ENCODE measurements around the gene PDZD2. TPM values are rescaled to one million over a fixed set of nuclear protein-coding genes. Genes with fewer than 3 reads are reported as not detected.

Gene PDZD2
- total and polyA plus RNA-seq, 2 experiments from 2014 or later = 8.3 to 16.9 TPM

GRCh38 chr5:31639481-31640411, 815 bp downstream of the PDZD2 start:
- peaks cover 9% of the 10 kb centered on the region; the same call in 1 of the 2 replicates for H4K20me1 ChIP-seq (replicated peaks; ENCODE audit: insufficient read depth)
- H3K27me3 Mint-ChIP-seq (ENCODE audit: insufficient read depth, low read depth, poor library complexity) = peaks cover 4% of the 10 kb centered on the region
- H3K4me1 ChIP-seq (ENCODE audit: insufficient read depth) = peaks cover 29% of the 10 kb centered on the region
- H3K27ac ChIP-seq (ENCODE audit: low read depth) = no peak overlapping the region
- peak overlapping the region; percentile 95 for H3K4me2 ChIP-seq
- peaks cover 17% of the 10 kb centered on the region for H3K27me3 ChIP-seq (ENCODE audit: insufficient read depth)
- H3K9me3 Mint-ChIP-seq = no peaks in the 10 kb centered on the region
- no peaks in the 10 kb centered on the region for H3K36me3 ChIP-seq (ENCODE audit: insufficient read depth)
- H3K4me3 Mint-ChIP-seq = no peak overlapping the region; the same call in 2 of the 3 replicates
- no peak overlapping the region for H3K27ac Mint-ChIP-seq
- H3F3A ChIP-seq (replicated peaks; ENCODE audit: low read depth) = peaks cover 6% of the 10 kb centered on the region; the same call in 1 of the 2 replicates
- H3K9me2 ChIP-seq (ENCODE audit: insufficient read depth) = no peaks in the 10 kb centered on the region; the same call in 1 of the 2 replicates
- peak overlapping the region; percentile 73 for H3K4me3 ChIP-seq
- H2AFZ ChIP-seq = peak overlapping the region; percentile 76
- no peaks in the 10 kb centered on the region for H3K36me3 Mint-ChIP-seq (ENCODE audit: low read depth)
- no peaks in the 10 kb centered on the region for H3K79me2 ChIP-seq (replicated peaks; ENCODE audit: insufficient read depth)
- TF ChIP-seq REST (IDR thresholded peaks at IDR 0.05; ENCODE audit: unreplicated experiment) (no peak), EZH2phosphoT487 (IDR thresholded peaks at IDR 0.05; ENCODE audit: unreplicated experiment) (no peak), ZNF462 (CRISPR knock-in tag; IDR thresholded peaks at IDR 0.05) (no peak), EZH2 (IDR thresholded peaks at IDR 0.05; ENCODE audit: low read depth, unreplicated experiment) (peak; percentile 42), ZNF331 (CRISPR knock-in tag; IDR thresholded peaks at IDR 0.05; ENCODE audit: low read depth) (no peak), CREB1 (CRISPR knock-in tag; IDR thresholded peaks at IDR 0.05; ENCODE audit: low read depth) (no peak), JUNB (IDR thresholded peaks at IDR 0.05; ENCODE audit: unreplicated experiment) (no peak)
- peaks cover 19% of the 10 kb centered on the region; the same call in 2 of the 3 replicates for H3K4me1 Mint-ChIP-seq
- ATAC-seq (peak; percentile 33), DNase-seq (ENCODE audit: low spot score) (peak; percentile 64)

Measured in GM23338 (cell line).